Frontal cortex (tissue), 4 donors: ENCODE data around the gene PLGRKT. TPM values are rescaled to one million over a fixed set of nuclear protein-coding genes. Genes with fewer than 3 reads are reported as not detected.
"Not testable (repeated sequence)": the region's sequence is repeated elsewhere in the genome, so short reads cannot be mapped to it uniquely, and the experiment has no call there.

Experiments
- DNase-seq, 2 donors: peaks; one replicate each; pipeline ENCODE4 v3.0.0; 2012; ENCODE audit warnings: low spot score in 2 of 2
- FAIRE-seq: peaks from 2 replicates; lab custom pipeline; 2012; peaks lifted over from hg19 to GRCh38; lab: Jason Lieb, UNC
- total RNA-seq: library from RNA; depleted of rRNA; stranded (reverse); fragments of >200 nt; gene quantifications from one replicate; pipeline ENCODE4 v1.2.3, GENCODE V29; 2014
- donor health status: control.
- donor health status: control.
- donor health status: control.

PLGRKT gene
- total RNA-seq, 1 donor from 2014 or later: 23.2 TPM

DNA sequence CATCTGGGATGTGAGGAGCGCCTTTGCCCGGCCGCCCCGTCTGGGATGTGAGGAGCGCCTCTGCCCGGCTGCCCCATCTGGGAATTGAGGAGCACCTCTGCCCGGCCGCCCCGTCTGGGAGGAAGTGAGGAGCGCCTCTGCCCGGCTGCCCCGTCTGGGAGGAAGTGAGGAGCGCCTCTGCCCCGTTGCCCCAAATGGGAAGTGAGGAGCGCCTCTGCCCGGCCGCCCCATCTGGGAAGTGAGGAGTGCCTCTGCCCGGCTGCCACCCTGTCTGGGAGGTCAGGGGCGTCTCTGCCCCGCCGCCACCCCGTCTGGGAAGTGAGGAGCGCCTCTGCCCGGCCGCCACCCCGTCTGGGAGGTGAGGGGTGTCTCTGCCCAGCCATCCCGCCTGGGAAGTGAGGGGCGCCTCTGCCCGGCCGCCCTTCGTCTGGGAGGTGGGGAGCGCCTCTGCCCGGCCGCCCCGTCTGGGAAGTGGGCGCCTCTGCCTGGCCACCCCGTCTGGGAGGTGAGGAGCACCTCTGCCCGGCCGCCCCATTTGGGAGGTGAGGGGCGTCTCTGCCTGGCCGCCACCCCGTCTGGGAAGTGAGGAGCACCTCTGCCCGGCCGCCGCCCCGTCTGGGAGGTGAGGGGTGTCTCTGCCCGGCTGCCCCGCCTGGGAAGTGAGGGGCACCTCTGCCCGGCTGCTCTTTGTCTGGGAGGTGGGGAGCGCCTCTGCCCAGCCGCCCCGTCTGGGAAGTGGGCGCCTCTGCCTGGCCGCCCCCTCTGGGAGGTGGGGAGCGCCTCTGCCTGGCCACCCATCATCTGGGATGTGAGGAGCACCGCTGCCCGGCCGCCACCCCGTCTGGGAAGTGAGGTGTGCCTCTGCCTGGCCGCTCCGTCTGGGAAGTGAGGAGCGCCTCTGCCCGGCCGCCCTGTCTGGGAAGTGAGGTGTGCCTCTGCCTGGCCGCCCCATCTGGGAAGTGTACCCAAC is 3.6 kb downstream of the PLGRKT start:
- FAIRE-seq, DNase-seq: not testable (repeated sequence)

GRCh38 chr9:5433328-5433727 is 4.4 kb downstream of the PLGRKT start:
- not testable (repeated sequence) for DNase-seq, FAIRE-seq

- not testable (repeated sequence) for FAIRE-seq, DNase-seq
These were observed 4.8 kb downstream of the PLGRKT start for GRCh38 chr9:5432890-5433289.

- FAIRE-seq (no peak), DNase-seq (no peak)
These were observed 6.8 kb downstream of the PLGRKT start for GRCh38 chr9:5430912-5431311.

DNA sequence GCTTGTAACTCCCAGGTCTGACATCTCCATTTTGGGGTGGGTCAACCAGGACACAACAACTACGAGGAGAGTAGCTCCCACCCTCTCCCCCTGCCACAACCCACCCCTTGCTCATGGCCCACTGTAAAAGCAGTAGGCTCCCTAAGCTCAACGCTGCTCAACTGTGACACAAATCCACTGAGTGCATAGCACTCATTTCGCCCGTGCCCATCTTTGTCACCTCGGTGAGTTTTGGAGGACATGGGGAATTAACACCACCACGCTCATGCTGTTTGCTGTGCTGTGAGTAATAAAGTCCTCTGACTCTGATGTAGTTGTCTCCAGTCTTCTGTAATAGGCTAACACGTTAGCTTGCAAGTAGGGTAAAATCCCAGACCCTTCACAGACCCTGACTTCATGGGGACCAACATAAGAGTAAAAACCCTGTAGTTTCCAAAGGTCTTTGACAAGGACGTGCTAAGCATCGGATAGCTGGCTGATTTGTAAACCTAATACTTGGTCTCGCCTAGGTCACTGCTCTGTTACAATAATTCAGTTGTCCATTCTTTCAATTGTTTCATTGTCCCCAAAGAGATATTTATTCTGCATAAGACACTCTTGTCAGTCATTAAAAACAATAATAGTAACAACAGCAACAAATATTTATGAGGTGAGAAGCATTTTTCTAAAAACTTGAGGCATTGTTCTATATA is 7.7 kb downstream of the PLGRKT start:
- FAIRE-seq (no peak), DNase-seq (no peak)

- DNase-seq: no peak
- no peak for FAIRE-seq
These were observed 8.8 kb downstream of the PLGRKT start for GRCh38 chr9:5428794-5429528.

GRCh38 chr9:5428172-5428571 is 9.6 kb downstream of the PLGRKT start:
- FAIRE-seq (no peak), DNase-seq (no peak)

- DNase-seq: no peak
- no peak for FAIRE-seq
These were observed 10.7 kb downstream of the PLGRKT start for GRCh38 chr9:5427005-5427404.

DNA sequence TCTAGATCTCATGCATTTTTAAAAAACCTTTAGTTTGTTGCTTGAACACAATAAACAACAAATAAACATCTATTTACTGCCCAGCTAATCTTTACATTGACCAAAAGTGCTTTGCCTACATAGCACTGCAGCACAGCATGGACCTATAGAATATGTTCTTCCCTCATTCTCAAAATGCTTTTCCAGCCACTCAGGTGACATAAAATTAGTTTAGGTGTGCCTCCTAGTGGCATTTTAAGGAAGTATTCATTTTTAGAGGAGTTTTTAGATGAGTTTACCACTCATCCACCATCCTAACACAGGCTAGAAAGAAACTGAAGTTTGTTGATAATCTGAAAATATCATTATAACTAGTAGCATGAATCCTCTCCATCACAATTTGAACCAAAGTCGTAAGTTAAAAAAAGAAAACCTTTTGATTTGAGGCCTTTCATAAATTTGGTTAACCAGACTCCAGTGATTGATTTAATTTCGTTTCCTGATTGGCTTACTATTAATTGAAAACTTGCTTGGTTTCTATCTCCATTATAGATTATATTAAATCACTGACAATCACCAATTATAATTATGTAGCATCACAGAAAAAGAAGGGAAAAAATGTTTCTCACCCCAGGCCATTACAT is 12.6 kb downstream of the PLGRKT start:
- FAIRE-seq: no peak
- DNase-seq: no peak

DNA sequence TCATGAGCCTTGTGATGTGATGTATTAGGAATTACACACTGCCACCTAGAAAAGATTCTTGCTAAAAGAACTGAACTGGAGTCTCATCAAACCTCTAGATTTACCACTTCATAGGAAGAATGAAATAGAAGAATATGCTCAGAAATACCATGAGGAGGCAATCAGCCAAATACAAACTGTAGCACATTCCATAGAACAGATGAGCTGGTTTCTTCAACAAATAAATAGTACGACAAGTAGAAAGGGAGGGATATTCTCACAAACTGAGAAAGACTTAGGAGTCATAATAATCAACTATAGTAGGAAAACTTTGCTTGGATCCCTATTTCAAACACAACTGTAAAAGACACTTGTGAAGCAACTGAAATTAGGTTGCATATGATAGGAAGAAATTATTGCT is 15.4 kb downstream of the PLGRKT start:
- DNase-seq (no peak), FAIRE-seq (no peak)

DNA sequence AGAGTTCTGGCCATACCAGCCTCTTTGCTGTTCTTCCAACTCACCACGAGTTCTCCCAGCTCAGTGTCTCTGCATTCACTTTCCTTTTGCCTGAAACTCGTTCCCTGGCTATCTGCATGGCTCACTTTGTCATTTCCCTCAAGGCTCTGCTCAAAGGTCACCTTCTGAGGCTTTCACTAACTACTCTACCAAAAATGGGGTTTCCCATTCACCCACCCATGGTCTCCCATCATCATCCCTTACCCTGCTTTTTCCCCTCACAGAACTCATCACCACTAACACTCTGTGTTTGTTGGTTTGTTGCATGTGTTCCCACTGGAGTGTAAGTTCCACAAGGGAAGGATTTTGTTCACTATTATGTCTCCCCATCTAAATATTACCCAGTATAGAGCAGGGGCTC is 16.6 kb downstream of the PLGRKT start:
- FAIRE-seq (no peak), DNase-seq (no peak)

GRCh38 chr9:5419987-5420386 is 17.7 kb downstream of the PLGRKT start:
- FAIRE-seq (no peak), DNase-seq (no peak)

DNA sequence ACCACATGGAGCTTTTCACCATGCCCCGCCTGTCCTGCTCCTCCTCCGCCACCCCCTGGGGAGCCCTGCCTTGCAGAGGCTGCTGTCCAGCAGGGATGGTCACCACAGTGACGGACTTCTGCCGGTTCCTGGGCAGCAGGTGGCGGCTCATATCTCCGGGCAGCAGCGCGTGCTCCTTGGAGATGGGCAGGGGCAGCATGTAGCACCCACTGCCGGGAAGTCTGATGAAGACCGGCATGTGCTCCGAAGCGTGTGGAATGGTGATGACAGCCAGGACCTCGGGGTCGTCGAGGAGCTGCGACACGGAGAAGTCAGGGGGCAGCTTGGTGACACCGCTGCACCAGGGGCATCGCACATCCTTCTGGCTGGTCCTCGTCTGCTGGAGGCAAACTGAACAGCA is 19.2 kb downstream of the PLGRKT start:
- FAIRE-seq: no peak

DNA sequence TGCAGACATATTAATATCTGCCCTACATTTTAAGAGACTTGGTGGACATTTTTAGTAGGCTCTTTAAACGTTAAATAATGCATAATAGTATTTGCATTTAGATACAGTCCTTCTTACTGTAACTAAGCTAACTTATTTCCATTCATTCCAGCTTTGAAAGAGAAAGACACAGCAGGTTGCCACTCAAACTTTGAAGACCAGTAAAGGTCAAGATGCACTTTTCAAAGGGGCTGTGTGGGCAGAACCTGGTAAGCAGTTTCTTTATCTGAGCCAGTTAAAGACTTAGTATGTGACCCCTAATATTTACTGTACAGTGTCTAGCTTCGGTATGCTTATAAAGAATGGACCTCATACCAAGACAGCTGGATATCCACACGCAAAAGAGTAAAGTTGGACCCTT is 20.8 kb downstream of the PLGRKT start:
- FAIRE-seq (no peak), DNase-seq (no peak)

More for the DNA sequence above, 19.2 kb downstream of the PLGRKT start:
- no peak for DNase-seq

DNA sequence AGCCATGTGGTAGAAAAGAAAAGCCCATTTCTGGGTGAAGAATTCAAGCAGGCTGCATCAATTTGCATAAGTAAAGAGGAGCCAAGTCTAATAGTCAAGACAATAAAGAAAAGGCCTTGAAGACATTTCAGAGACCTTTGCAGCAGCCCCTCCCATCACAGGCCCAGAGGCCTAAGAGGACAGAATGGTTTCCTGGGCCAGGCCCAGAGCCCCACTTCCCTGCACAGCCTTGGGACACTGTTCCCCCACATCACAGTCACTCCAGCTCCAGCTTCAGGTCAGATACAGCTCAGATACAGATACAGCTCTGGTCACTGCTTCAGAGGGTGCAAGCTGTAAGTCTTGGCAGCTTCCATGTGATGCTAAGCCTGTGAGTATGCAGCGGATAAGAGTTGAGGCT is 29.1 kb downstream of the PLGRKT start:
- no peak for FAIRE-seq
- no peak for DNase-seq

- no peak for DNase-seq
- no peak for FAIRE-seq
These were observed 35.5 kb downstream of the PLGRKT start for GRCh38 chr9:5402217-5402616.

DNA sequence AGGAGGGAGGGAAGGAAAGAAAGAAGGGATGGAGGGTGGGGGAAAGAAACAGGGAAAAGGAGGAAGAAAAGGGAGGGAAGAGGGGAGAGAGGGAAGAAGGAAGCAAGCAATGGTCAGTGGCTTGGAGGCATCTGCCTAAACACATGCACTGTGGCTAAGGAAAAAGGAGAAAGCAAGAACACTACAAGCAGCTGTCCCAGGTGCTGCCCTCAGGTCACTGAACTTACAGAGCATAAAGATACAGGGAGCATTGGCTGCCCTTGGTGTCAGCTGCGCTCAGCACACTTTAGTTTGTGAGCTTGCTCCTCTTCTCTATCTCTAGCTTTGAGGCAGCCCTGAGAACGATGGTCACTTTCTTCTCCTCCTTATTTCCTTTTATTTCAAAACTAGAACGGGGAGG is 40.2 kb downstream of the PLGRKT start:
- not testable (repeated sequence) for DNase-seq, FAIRE-seq

- FAIRE-seq (no peak), DNase-seq (no peak)
These were observed 42.3 kb downstream of the PLGRKT start for GRCh38 chr9:5395428-5395827.

DNA sequence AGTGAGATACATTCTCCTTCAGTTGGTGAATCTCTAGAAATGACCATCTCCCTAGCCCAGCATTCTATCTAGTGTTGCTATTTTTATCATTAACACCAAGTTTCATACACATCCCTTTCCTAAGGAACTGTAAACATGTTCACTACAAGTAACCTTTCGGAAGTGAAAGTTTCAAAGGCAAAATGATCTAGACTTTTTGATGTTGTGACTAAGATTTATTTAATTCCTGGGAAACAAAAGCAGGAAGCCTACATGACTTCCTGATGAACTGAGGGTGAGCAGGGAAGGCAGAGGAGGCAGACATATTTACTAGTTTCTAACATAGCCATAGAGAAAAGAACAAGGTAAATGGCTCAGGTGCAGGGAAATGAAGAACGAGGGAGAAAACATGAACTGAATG is 43.7 kb downstream of the PLGRKT start:
- FAIRE-seq, DNase-seq: not testable (repeated sequence)

DNA sequence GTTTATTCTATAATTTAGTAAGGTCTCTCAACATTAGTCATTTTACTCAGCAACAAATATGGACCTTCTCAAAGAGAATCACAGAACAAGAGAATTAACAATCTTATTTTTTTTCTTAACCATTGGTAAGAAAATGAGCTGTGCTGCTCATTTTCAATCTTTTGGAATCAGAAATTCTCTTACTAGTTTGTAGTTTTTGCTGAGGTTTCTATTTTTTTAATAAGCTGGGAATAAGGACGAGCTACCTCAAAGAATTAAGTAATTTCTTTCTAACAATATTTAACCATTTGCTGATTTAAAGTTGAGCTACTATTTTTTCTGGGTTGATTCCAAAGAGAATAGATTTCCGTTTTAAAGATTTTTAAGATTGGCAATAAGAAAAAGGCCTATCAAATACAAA is 44.2 kb downstream of the PLGRKT start:
- FAIRE-seq (no peak), DNase-seq (no peak)
